ENCODE data around the gene PSAT1. TPM values are rescaled to one million over a fixed set of nuclear protein-coding genes. Genes with fewer than 3 reads are reported as not detected.

Gene PSAT1
- polyA plus RNA-seq, 1 donor from 2014 or later = 18.0 TPM

DNA sequence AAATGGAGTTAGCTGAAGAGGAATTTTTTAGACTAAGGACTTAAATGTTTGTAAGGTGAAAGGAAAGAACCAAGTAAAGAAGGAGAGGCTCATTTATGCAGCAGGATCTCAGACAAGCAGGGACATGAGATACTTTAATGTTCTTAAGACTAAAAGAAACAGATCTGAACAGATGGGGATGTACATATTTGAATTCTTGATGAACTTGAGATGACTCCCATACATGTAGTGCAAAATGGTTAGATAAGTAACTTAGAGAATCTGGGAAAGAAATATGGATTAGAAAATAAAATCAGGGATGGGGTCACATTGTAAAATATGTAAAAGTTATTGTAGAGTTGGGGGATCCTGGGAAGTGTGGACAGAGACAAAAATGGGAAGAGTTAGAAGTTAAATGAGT is 27.1 kb upstream of the PSAT1 start:
- no peak for TF ChIP-seq MXI1 (conservative IDR thresholded peaks at IDR 0.05; ENCODE audit: poor library complexity, severe bottlenecking)
- TF ChIP-seq POLR2AphosphoS5 (IDR thresholded peaks at IDR 0.05) = no peak
- no peak for TF ChIP-seq SMC3 (conservative IDR thresholded peaks at IDR 0.05; ENCODE audit: poor library complexity)
- TF ChIP-seq RAD21 (conservative IDR thresholded peaks at IDR 0.05) = no peak
- no peak for TF ChIP-seq EZH2 (IDR thresholded peaks at IDR 0.05; ENCODE audit: borderline replicate concordance, insufficient read depth, low read length, poor library complexity, severe bottlenecking)
- TF ChIP-seq, protein P1, sequence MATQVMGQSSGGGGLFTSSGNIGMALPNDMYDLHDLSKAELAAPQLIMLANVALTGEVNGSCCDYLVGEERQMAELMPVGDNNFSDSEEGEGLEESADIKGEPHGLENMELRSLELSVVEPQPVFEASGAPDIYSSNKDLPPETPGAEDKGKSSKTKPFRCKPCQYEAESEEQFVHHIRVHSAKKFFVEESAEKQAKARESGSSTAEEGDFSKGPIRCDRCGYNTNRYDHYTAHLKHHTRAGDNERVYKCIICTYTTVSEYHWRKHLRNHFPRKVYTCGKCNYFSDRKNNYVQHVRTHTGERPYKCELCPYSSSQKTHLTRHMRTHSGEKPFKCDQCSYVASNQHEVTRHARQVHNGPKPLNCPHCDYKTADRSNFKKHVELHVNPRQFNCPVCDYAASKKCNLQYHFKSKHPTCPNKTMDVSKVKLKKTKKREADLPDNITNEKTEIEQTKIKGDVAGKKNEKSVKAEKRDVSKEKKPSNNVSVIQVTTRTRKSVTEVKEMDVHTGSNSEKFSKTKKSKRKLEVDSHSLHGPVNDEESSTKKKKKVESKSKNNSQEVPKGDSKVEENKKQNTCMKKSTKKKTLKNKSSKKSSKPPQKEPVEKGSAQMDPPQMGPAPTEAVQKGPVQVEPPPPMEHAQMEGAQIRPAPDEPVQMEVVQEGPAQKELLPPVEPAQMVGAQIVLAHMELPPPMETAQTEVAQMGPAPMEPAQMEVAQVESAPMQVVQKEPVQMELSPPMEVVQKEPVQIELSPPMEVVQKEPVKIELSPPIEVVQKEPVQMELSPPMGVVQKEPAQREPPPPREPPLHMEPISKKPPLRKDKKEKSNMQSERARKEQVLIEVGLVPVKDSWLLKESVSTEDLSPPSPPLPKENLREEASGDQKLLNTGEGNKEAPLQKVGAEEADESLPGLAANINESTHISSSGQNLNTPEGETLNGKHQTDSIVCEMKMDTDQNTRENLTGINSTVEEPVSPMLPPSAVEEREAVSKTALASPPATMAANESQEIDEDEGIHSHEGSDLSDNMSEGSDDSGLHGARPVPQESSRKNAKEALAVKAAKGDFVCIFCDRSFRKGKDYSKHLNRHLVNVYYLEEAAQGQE (IDR thresholded peaks at IDR 0.05; ENCODE audit: borderline replicate concordance) = no peak
- Histone ChIP-seq H4K20me1 (ENCODE audit: insufficient read depth) (no peaks in the 10 kb centered on the region), H3K9me3 (ENCODE audit: low read length) (no peaks in the 10 kb centered on the region), H3K79me2 (replicated peaks; ENCODE audit: insufficient read depth, low read length) (no peaks in the 10 kb centered on the region), H3K27ac (ENCODE audit: low read length) (no peak overlapping the region), H2AFZ (ENCODE audit: low read depth, low read length) (no peak overlapping the region), H3K4me3 (ENCODE audit: low read length) (no peak overlapping the region), H3K9me2 (ENCODE audit: insufficient read depth, low read length) (no peaks in the 10 kb centered on the region), H3K36me3 (ENCODE audit: insufficient read depth, low read length) (peaks cover 19% of the 10 kb centered on the region), H3K27me3 (ENCODE audit: insufficient read depth, low read depth, low read length) (no peaks in the 10 kb centered on the region), H3K4me2 (ENCODE audit: low read length) (no peak overlapping the region), H3F3A (ENCODE audit: insufficient read depth, low read length, poor library complexity, severe bottlenecking) (no peaks in the 10 kb centered on the region), H3K9ac (ENCODE audit: low read length) (no peak overlapping the region)

DNA sequence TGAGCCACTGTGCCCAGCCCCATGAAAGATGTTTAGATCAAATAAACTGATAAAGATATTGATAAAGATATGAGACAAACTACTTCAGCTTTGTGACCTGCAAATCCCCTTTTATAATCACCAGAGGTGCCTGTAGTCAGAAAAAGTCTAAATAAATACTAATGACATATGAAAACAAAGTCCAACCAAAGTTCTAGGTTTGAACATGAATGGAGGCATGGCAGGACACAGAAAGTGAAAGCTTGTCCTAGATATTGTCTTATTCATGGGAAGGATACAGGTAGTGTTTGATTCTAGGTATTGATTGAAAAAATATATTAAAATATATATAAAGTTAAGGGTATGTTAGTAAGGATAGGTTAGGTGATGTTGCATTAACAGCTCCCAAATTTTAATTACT is 24.6 kb upstream of the PSAT1 start:
- H4K20me1 ChIP-seq (ENCODE audit: insufficient read depth) = no peaks in the 10 kb centered on the region
- H3K27ac ChIP-seq (ENCODE audit: low read length) = no peak overlapping the region
- H3F3A ChIP-seq (ENCODE audit: insufficient read depth, low read length, poor library complexity, severe bottlenecking) = no peaks in the 10 kb centered on the region
- H3K9ac ChIP-seq (ENCODE audit: low read length) = no peak overlapping the region
- H3K9me2 ChIP-seq (ENCODE audit: insufficient read depth, low read length) = no peaks in the 10 kb centered on the region
- H3K79me2 ChIP-seq (replicated peaks; ENCODE audit: insufficient read depth, low read length) = no peaks in the 10 kb centered on the region
- no peaks in the 10 kb centered on the region for H3K27me3 ChIP-seq (ENCODE audit: insufficient read depth, low read depth, low read length)
- TF ChIP-seq, protein P1 (IDR thresholded peaks at IDR 0.05; ENCODE audit: borderline replicate concordance) = no peak
- no peak for TF ChIP-seq EP300 (conservative IDR thresholded peaks at IDR 0.05; ENCODE audit: poor library complexity, severe bottlenecking)
- no peak for TF ChIP-seq POLR2AphosphoS5 (IDR thresholded peaks at IDR 0.05)
- TF ChIP-seq SMC3 (conservative IDR thresholded peaks at IDR 0.05; ENCODE audit: poor library complexity) = no peak
- TF ChIP-seq, protein P2, sequence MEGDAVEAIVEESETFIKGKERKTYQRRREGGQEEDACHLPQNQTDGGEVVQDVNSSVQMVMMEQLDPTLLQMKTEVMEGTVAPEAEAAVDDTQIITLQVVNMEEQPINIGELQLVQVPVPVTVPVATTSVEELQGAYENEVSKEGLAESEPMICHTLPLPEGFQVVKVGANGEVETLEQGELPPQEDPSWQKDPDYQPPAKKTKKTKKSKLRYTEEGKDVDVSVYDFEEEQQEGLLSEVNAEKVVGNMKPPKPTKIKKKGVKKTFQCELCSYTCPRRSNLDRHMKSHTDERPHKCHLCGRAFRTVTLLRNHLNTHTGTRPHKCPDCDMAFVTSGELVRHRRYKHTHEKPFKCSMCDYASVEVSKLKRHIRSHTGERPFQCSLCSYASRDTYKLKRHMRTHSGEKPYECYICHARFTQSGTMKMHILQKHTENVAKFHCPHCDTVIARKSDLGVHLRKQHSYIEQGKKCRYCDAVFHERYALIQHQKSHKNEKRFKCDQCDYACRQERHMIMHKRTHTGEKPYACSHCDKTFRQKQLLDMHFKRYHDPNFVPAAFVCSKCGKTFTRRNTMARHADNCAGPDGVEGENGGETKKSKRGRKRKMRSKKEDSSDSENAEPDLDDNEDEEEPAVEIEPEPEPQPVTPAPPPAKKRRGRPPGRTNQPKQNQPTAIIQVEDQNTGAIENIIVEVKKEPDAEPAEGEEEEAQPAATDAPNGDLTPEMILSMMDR (IDR thresholded peaks at IDR 0.05; ENCODE audit: poor library complexity, severe bottlenecking) = no peak
- TF ChIP-seq MXI1 (conservative IDR thresholded peaks at IDR 0.05; ENCODE audit: poor library complexity, severe bottlenecking) = no peak
- TF ChIP-seq TAF1 (IDR thresholded peaks at IDR 0.05; ENCODE audit: low read depth) = no peak
- TF ChIP-seq RAD21 (conservative IDR thresholded peaks at IDR 0.05) = no peak
- TF ChIP-seq EZH2 (IDR thresholded peaks at IDR 0.05; ENCODE audit: borderline replicate concordance, insufficient read depth, low read length, poor library complexity, severe bottlenecking) = no peak
- no peaks in the 10 kb centered on the region for H3K9me3 ChIP-seq (ENCODE audit: low read length)
- no peak overlapping the region for H3K4me3 ChIP-seq (ENCODE audit: low read length)
- peaks cover 9% of the 10 kb centered on the region for H3K36me3 ChIP-seq (ENCODE audit: insufficient read depth, low read length)
- no peak overlapping the region for H2AFZ ChIP-seq (ENCODE audit: low read depth, low read length)
- no peak overlapping the region for H3K4me2 ChIP-seq (ENCODE audit: low read length)
